SK-N-SH (cell line): ENCODE measurements around the gene POLA1.

ENCODE experiments used
- CHD2 ChIP-seq: fragments of 150-350 bp; IDR thresholded peaks from 2 replicates; pipeline ENCODE4 v1.6.1; 2018; ENCODE audit warnings: low read length; ENCODE audit not compliant: partially characterized antibody
- CTCF ChIP-seq: fragments of 200-600 bp; sonication (generic); IDR thresholded peaks from 2 replicates; pipeline ENCODE4 v1.6.1; 2017; ENCODE audit warnings: antibody characterized with exemption, mild to moderate bottlenecking, moderate library complexity
- EZH2phosphoT487 ChIP-seq: fragments of 200-600 bp; sonication (generic); IDR thresholded peaks from 2 replicates; pipeline ENCODE4 v1.6.1; 2017; ENCODE audit warnings: low read depth, mixed run types, mild to moderate bottlenecking, antibody characterized with exemption, moderate library complexity, borderline replicate concordance
- FOXJ3 ChIP-seq: sonication (generic); formaldehyde crosslinking; IDR thresholded peaks from 2 replicates; pipeline ENCODE4 v1.5.1; 2020; ENCODE audit warnings: mild to moderate bottlenecking, missing genetic modification reagents
- POLR2AphosphoS5 ChIP-seq: IDR thresholded peaks from 2 replicates; pipeline ENCODE4 v1.6.1; 2012; ENCODE audit warnings: low read depth, low read length
- RCOR1 ChIP-seq: fragments of 150-350 bp; IDR thresholded peaks from 2 replicates; pipeline ENCODE4 v1.6.1; 2017; ENCODE audit warnings: antibody characterized with exemption, low read length
- REST ChIP-seq: IDR thresholded peaks from 2 replicates; pipeline ENCODE4 v1.6.1; 2012; ENCODE audit warnings: mild to moderate bottlenecking, low read depth, low read length, moderate library complexity
- RFX5 ChIP-seq: IDR thresholded peaks from 2 replicates; pipeline ENCODE4 v1.6.1; 2012; ENCODE audit warnings: mild to moderate bottlenecking, improper control_type of control experiment, low read length
- TCF12 ChIP-seq: IDR thresholded peaks from 2 replicates; pipeline ENCODE4 v1.4.0; 2012
- USF2 ChIP-seq: fragments of 150-350 bp; IDR thresholded peaks from 2 replicates; pipeline ENCODE4 v1.6.1; 2017; ENCODE audit warnings: antibody characterized with exemption, low read length, low read depth, borderline replicate concordance
- YY1 ChIP-seq: IDR thresholded peaks from 2 replicates; pipeline ENCODE4 v1.4.0; 2012; ENCODE audit warnings: low read depth, mild to moderate bottlenecking
- ZBTB33 ChIP-seq: IDR thresholded peaks from 2 replicates; pipeline ENCODE4 v1.4.0; 2012; ENCODE audit warnings: low read depth, borderline replicate concordance

- no peak for TF ChIP-seq FOXJ3 (CRISPR knock-in tag)
- TF ChIP-seq CTCF, result no peak
- TF ChIP-seq RCOR1, result no peak
- TF ChIP-seq USF2, result no peak
- TF ChIP-seq ZBTB33, result no peak
- TF ChIP-seq YY1, result no peak
- no peak for TF ChIP-seq POLR2AphosphoS5
- no peak for TF ChIP-seq REST
- no peak for TF ChIP-seq RFX5
- TF ChIP-seq TCF12, result no peak
- no peak for TF ChIP-seq CHD2
- TF ChIP-seq EZH2phosphoT487, result no peak
Observed at GRCh38 chrX:24763989-24764388, 70.3 kb downstream of the POLA1 start.
